GM19324 (cell line): ENCODE results near the gene TAMM41.
A peak's percentile ranks its signal among the peaks of the same experiment; 100 is the strongest.
"Not testable (repeated sequence)": the region's sequence is repeated elsewhere in the genome, so short reads cannot be mapped to it uniquely, and the experiment has no call there.

Source experiments
- ATAC-seq: cut with Tn5 transposase; IDR thresholded peaks from one replicate; pipeline ENCODE4 v1.9.1; 2021; ENCODE audit warnings: mild to moderate bottlenecking, moderate library complexity; ENCODE audit not compliant: unreplicated experiment, low FRiP score

Gene TAMM41

GRCh38 chr3:11769704-11770476, 76.8 kb downstream of the TAMM41 start:
- ATAC-seq, result peak; percentile 7

GRCh38 chr3:11768604-11769003, 78.1 kb downstream of the TAMM41 start:
- ATAC-seq, result no peak

- ATAC-seq, result no peak
Observed at GRCh38 chr3:11764931-11765363, 81.7 kb downstream of the TAMM41 start.

GRCh38 chr3:11759996-11760395, 86.7 kb downstream of the TAMM41 start:
- no peak for ATAC-seq

- ATAC-seq, result no peak
Observed at GRCh38 chr3:11757929-11758328, 88.8 kb downstream of the TAMM41 start.

GRCh38 chr3:11757441-11757875, 89.2 kb downstream of the TAMM41 start:
- no peak for ATAC-seq

- ATAC-seq, result no peak
Observed at GRCh38 chr3:11755276-11755675, 91.4 kb downstream of the TAMM41 start.

- not testable (repeated sequence) for ATAC-seq
Observed at GRCh38 chr3:11752254-11752653, 94.4 kb downstream of the TAMM41 start.

GRCh38 chr3:11748306-11748705, 98.4 kb downstream of the TAMM41 start:
- not testable (repeated sequence) for ATAC-seq
